ENCODE data around the gene CPT1C. TPM values are rescaled to one million over a fixed set of nuclear protein-coding genes. Genes with fewer than 3 reads are reported as not detected.

Gene CPT1C
- total and polyA plus RNA-seq, 2 of the 8 experiments (the other 6 are each of a cell fraction or from before 2014, with no cell fraction given), result 79.6 to 91.8 TPM

DNA sequence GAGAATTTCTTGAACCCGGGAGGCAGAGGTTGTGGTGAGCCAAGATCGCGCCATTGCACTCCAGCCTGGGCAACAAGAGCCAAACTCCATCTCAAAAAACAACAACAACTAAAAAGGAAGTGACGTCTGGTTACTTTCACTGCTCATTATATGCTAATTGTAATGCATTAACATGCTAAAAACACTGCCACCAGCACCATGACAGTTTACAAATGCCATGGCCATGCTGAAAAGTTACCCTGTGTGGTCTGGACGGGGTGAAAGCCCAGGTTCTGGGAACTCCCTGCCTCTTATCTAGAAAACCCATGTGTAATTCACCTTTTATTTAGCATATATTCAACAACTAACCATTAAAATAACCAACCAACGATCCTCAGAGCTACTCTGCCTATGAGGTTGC is 28.1 kb downstream of the CPT1C start:
- no peak overlapping the region for H3K9ac ChIP-seq (replicated peaks in 1 of 4; ENCODE audit: extremely low read depth in 1 of 4, low read depth in 3 of 4, low read length in 3 of 4)
- H2AK5ac ChIP-seq (ENCODE audit: low read depth, low read length), result no peak overlapping the region
- H3K4ac ChIP-seq (replicated peaks; ENCODE audit: insufficient read length, low read depth, low read length), result no peak overlapping the region
- no peaks in the 10 kb centered on the region for H4K20me1 ChIP-seq (replicated peaks in 1 of 2; ENCODE audit: control insufficient read depth in 1 of 2, insufficient read depth in 2 of 2, low read length in 2 of 2)
- no peak overlapping the region for H2BK5ac ChIP-seq (ENCODE audit: low read depth, low read length)
- no peak overlapping the region for H2BK20ac ChIP-seq (ENCODE audit: low read length)
- no peak overlapping the region for H3K14ac ChIP-seq (ENCODE audit: insufficient read length)
- H3K23me2 ChIP-seq (ENCODE audit: low read depth, low read length), result peaks cover 2% of the 10 kb centered on the region; the same call in 1 of the 2 replicates
- no peak overlapping the region for H3K18ac ChIP-seq (ENCODE audit: extremely low read depth, low read length)
- no peaks in the 10 kb centered on the region for H3K27me3 ChIP-seq (replicated peaks in 1 of 4; ENCODE audit: control insufficient read depth in 3 of 4, extremely low read depth in 1 of 4, insufficient read depth in 3 of 4, low read length in 3 of 4)
- ChIA-PET CTCF (ENCODE audit: partially characterized antibody) (interaction anchor here (1.0 to 3.3 kb wide), 7 partner anchors 9 to 62 kb away, joined by 3 to 23 read pairs (median 9); partner anchors contain the start of gene TSKS), POLR2A (ENCODE audit: partially characterized antibody) (interaction anchor here (7.7 kb wide), 1 partner anchor 30 kb away, joined by 51 read pairs; the partner anchor contains the start of genes ADM5 and CPT1C)
- H3K27ac ChIP-seq (ENCODE audit: low read depth, low read length), result no peak overlapping the region
- no peaks in the 10 kb centered on the region for H3K36me3 ChIP-seq (ENCODE audit: control insufficient read depth in 2 of 4, insufficient read depth in 4 of 4, low read length in 3 of 4)
- no peak overlapping the region for H4K8ac ChIP-seq (ENCODE audit: extremely low read depth, insufficient read depth, low read length)
- no peaks in the 10 kb centered on the region for H3K9me3 ChIP-seq (ENCODE audit: insufficient read depth in 2 of 2, low read depth in 1 of 2, low read length in 1 of 2)
- TF ChIP-seq FOSL1 (IDR thresholded peaks at IDR 0.05; ENCODE audit: insufficient read depth, low read depth, low read length), result no peak
- TF ChIP-seq HDAC2 (IDR thresholded peaks at IDR 0.05; ENCODE audit: borderline replicate concordance in 1 of 2, low read depth in 2 of 2, low read length in 2 of 2), result no peak
- no peak for TF ChIP-seq TAF1 (IDR thresholded peaks at IDR 0.05; ENCODE audit: low read depth, low read length)
- no peak for TF ChIP-seq PHF8 (conservative IDR thresholded peaks at IDR 0.05; ENCODE audit: low read depth, low read length)
- no peak for TF ChIP-seq POLR2A (IDR thresholded peaks at IDR 0.05; ENCODE audit: control extremely low read depth in 1 of 2, low read depth in 2 of 2, low read length in 2 of 2)
- TF ChIP-seq, protein P1, sequence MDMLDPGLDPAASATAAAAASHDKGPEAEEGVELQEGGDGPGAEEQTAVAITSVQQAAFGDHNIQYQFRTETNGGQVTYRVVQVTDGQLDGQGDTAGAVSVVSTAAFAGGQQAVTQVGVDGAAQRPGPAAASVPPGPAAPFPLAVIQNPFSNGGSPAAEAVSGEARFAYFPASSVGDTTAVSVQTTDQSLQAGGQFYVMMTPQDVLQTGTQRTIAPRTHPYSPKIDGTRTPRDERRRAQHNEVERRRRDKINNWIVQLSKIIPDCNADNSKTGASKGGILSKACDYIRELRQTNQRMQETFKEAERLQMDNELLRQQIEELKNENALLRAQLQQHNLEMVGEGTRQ (IDR thresholded peaks at IDR 0.05; ENCODE audit: low read length), result no peak
- no peak for TF ChIP-seq SP2 (IDR thresholded peaks at IDR 0.05; ENCODE audit: low read length)
- TF ChIP-seq CEBPB (IDR thresholded peaks at IDR 0.05; ENCODE audit: low read depth, low read length), result no peak
- TF ChIP-seq MAFK (IDR thresholded peaks at IDR 0.05; ENCODE audit: low read depth, low read length), result no peak
- no peak for TF ChIP-seq POU5F1 (IDR thresholded peaks at IDR 0.05; ENCODE audit: low read depth, low read length)
- TF ChIP-seq CHD1 (IDR thresholded peaks at IDR 0.05; ENCODE audit: low read depth, low read length), result no peak
- no peak for TF ChIP-seq KDM4A (IDR thresholded peaks at IDR 0.05; ENCODE audit: low read depth, low read length, severe bottlenecking)
- TF ChIP-seq SAP30 (IDR thresholded peaks at IDR 0.05; ENCODE audit: insufficient read depth, insufficient replicate concordance, low read length), result no peak
- H3K4me2 ChIP-seq (ENCODE audit: insufficient read depth in 1 of 2, low read depth in 2 of 2, low read length in 2 of 2), result no peak overlapping the region
- no peaks in the 10 kb centered on the region for H3K4me1 ChIP-seq (replicated peaks in 1 of 4; ENCODE audit: control insufficient read depth in 3 of 4, insufficient read depth in 4 of 4, low read length in 3 of 4)
- no peak overlapping the region for H2BK120ac ChIP-seq (replicated peaks; ENCODE audit: low read depth, low read length)
- no peaks in the 10 kb centered on the region for H3K79me2 ChIP-seq (ENCODE audit: control insufficient read depth in 1 of 2, insufficient read depth in 2 of 2, low read length in 2 of 2)
- no peak overlapping the region for H2BK15ac ChIP-seq (ENCODE audit: low read length)
- H4K5ac ChIP-seq (ENCODE audit: insufficient read length, low read depth, low read length), result no peak overlapping the region
- H3K23ac ChIP-seq (ENCODE audit: insufficient read length), result no peak overlapping the region
- no peak overlapping the region for H4K91ac ChIP-seq (replicated peaks; ENCODE audit: insufficient read length, low read length)
- H3K56ac ChIP-seq (replicated peaks; ENCODE audit: insufficient read length, low read depth, low read length), result no peak overlapping the region
- no peak overlapping the region for H2AFZ ChIP-seq (ENCODE audit: low read length)
- no peak for FAIRE-seq
- no peak overlapping the region for H2BK12ac ChIP-seq (ENCODE audit: low read depth, low read length)
- 78% methylated on average over 6 of the region's 6 CpGs; no CpG with 5 or more reads in 1 of the 2 experiments for WGBS, 2 experiments (ENCODE audit: extremely low coverage in 1 of 2, insufficient coverage in 1 of 2, insufficient read length in 1 of 2, insufficient replicate concordance in 2 of 2, low coverage in 1 of 2, low lambda C conversion rate in 2 of 2, missing lambda C conversion rate in 1 of 2)
- DNase-seq (ENCODE audit: low read depth in 1 of 2, low spot score in 2 of 2), result no peak
- no peak overlapping the region for H3K4me3 ChIP-seq (ENCODE audit: extremely low read depth in 1 of 4, insufficient read depth in 2 of 4, low read depth in 3 of 4, low read length in 4 of 4)
- no peaks in the 10 kb centered on the region for H3K79me1 ChIP-seq (ENCODE audit: low read depth, low read length)

All from H1 (cell line).